ENCODE measurements around the gene FAM193A. TPM values are rescaled to one million over a fixed set of nuclear protein-coding genes. Genes with fewer than 3 reads are reported as not detected.

The FAM193A gene
- total RNA-seq, 4 donors from 2014 or later: 27.7 to 40.4 (median 31.1) TPM

DNA sequence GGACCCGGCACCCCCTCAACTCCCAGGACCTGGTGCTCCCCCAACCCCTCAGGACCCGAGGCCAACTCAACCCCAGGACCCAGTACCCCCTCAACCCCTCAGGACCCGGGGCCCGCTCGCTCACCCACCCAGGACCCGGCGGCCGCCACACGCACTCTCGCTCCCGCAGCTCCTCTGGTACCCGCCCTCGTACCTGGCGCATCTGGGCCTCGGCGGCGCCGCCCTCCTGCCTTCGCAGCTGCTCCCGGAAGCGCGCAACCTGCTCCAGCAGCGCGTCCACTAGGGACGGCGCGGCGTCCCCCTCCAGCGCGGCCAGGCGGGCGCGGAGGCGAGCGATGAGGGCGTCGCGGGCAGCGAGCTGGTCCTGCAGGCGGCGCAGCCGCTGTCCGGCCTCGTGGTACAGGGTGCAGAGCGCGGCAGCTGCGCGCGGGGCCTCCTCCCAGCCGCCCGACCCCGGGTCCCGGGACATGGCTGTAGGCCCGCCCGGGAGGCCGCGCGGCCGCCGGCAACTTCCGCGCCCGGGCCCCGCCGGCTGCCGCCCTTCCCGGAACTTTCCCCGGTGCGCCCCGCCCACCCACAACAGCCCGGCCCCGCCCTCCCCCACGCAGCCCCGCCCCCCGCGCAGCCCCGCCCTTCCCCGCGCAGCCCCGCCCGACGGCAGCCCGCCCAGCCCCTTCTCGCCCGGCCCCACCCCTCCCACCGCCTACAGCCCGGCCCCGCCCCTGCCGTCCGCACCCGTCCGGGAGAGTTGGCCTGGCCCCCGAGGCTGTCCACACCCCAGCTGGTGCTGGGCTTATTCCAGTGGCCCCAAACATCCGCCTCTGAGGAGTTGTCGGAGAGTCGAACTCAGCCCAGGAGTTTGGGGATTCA is 219.6 kb downstream of the FAM193A start, which contains the start of gene TNIP2:
Gene TNIP2, minus strand, starts transcription at position 516 of the 870 bp plus-strand sequence. Its CDS starts 47 bp downstream, at position 469.
- TF ChIP-seq EP300 (IDR thresholded peaks at IDR 0.05; ENCODE audit: low read depth): no peak
- peak in 2 of 3 donors; percentile 72 to 75 for TF ChIP-seq POLR2AphosphoS5 (IDR thresholded peaks at IDR 0.05)
- peak in 4 of 5 experiments; percentile 27 to 79 (median 38) for TF ChIP-seq CTCF (IDR thresholded peaks at IDR 0.05)
- peak; percentile 56 for TF ChIP-seq POLR2A (IDR thresholded peaks at IDR 0.05)

DNA sequence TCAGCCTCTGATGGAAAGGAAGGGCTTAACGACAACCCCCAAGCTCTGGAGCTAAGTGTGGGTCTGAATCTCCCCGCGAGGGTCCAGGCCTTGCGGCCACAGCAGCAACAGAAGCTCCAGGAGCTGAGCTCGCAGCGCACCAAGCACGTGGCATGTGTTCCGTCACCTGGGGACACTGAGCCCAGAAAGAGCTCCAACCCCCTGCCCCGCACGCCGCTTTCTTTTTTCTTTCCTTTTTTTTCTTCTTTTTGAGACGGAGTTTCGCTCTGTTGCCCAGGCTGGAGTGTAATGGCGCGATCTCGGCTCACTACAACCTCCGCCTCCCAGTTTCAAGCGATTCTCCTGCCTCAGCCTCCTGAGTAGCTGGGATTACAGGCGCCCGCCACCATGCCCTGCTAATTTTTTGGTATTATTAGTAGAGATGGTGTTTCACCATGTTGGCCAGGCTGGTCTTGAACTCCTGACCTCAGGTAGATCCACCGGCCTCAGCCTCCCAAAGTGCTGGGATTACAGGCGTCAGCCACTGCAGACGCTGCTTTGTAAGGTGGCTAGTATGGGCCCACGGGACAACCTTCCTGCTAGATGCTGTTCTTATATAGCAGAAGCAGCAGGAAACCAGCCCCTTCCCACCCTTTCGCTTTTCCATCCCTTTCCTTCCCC is 220.4 kb downstream of the FAM193A start:
- Histone ChIP-seq H3K27me3 (no peaks in the 10 kb centered on the region), H3K9me3 (no peaks in the 10 kb centered on the region), H3K4me1 (peaks cover 14 to 55% (median 35%) of the 10 kb centered on the region in 4 donors), H3K4me3 (peak overlapping the region in 3 of 4 donors; percentile 10 to 86 (median 47)), H3K36me3 (no peaks in the 10 kb centered on the region), H3K27ac (peak overlapping the region; percentile 84 to 97 (median 90))
- in situ Hi-C loops (cut with MboI; ENCODE audit: low pct_ligation_motif_present in 1 of 4, low pct_unique_long_range_greater_than_20kb in 1 of 4, low sequenced_read_pairs in 3 of 4) (loop anchor here in 2 of 4 donors (25.0 kb wide), 1 partner anchor 180 kb away; no protein-coding TSS in a partner anchor), intact Hi-C loops (cut with DNase I; ENCODE audit: low total_unique reads) (no loop called here)
- TF ChIP-seq POLR2AphosphoS5 (IDR thresholded peaks at IDR 0.05) (no peak), EP300 (IDR thresholded peaks at IDR 0.05; ENCODE audit: low read depth) (no peak), POLR2A (IDR thresholded peaks at IDR 0.05) (peak; percentile 36), CTCF (IDR thresholded peaks at IDR 0.05) (no peak)
- no peak for DNase-seq
- 44 to 71% methylated on average over 2 to 25 of the region's 25 CpGs for WGBS, 2 donors (ENCODE audit: low coverage in 1 of 2)

More for the DNA sequence above, 219.6 kb downstream of the FAM193A start, which contains the start of gene TNIP2:
- peak within 1 kb of the TSS; percentile 53 to 86 (median 68) for H3K4me3 ChIP-seq
- in situ Hi-C loops (cut with MboI; ENCODE audit: low pct_ligation_motif_present in 1 of 4, low pct_unique_long_range_greater_than_20kb in 1 of 4, low sequenced_read_pairs in 3 of 4) (loop anchor here in 2 of 4 donors (25.0 kb wide), 1 partner anchor 181 kb away; no protein-coding TSS in a partner anchor), intact Hi-C loops (cut with DNase I; ENCODE audit: low total_unique reads) (no loop called here)
- no peaks in the 10 kb centered on the region for H3K36me3 ChIP-seq
- no peaks in the 10 kb centered on the region for H3K27me3 ChIP-seq
- DNase-seq: peak; percentile 92
- peaks cover 18 to 57% (median 35%) of the 10 kb centered on the region in 4 donors for H3K4me1 ChIP-seq
- WGBS, 2 donors (ENCODE audit: low coverage in 1 of 2): 1% methylated on average over 46 of the region's 96 CpGs; no CpG with 5 or more reads in 1 of the 2 donors
- H3K9me3 ChIP-seq: no peaks in the 10 kb centered on the region
- H3K27ac ChIP-seq: peak within 1 kb of the TSS; percentile 89 to 97 (median 90)

DNA sequence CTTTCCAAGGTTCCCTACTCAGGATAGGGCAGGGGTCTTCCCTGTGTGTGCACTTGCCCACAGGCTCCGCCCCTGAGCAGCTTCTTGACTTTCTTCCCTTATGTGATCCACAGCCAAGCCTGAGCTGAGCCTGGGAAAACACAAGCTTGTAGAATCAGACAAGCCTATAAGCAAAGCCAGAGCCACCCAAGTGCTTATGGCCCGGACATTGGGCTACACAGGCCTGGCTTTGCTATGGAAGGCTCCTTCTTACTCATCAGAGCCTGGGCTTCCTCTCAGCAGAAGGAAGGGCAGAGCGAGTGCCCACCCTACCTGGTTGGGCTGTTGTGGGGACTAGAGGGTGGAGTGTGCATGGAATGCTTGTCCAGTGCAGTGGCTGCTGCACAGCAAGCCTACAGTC is 221.0 kb downstream of the FAM193A start:
- Histone ChIP-seq H3K4me1 (peaks cover 14 to 57% (median 39%) of the 10 kb centered on the region in 4 donors), H3K27ac (no peak overlapping the region), H3K9me3 (no peaks in the 10 kb centered on the region), H3K4me3 (no peak overlapping the region), H3K36me3 (no peaks in the 10 kb centered on the region), H3K27me3 (no peaks in the 10 kb centered on the region)
- DNase-seq: no peak
- intact Hi-C loops (cut with DNase I; ENCODE audit: low total_unique reads) (no loop called here), in situ Hi-C loops (cut with MboI; ENCODE audit: low pct_ligation_motif_present in 1 of 4, low pct_unique_long_range_greater_than_20kb in 1 of 4, low sequenced_read_pairs in 3 of 4) (loop anchor here in 2 of 4 donors (25.0 kb wide), 1 partner anchor 180 kb away; no protein-coding TSS in a partner anchor)
- no peak for TF ChIP-seq CTCF (IDR thresholded peaks at IDR 0.05)
- TF ChIP-seq POLR2A (IDR thresholded peaks at IDR 0.05): no peak
- no peak for TF ChIP-seq EP300 (IDR thresholded peaks at IDR 0.05; ENCODE audit: low read depth)
- 67 to 98% methylated on average over 1 to 3 of the region's 3 CpGs for WGBS, 2 donors (ENCODE audit: low coverage in 1 of 2)

All from transverse colon (tissue), 4 donors.